Endothelial cell of umbilical vein (primary cell): ENCODE data around the gene LANCL2. TPM values are rescaled to one million over a fixed set of nuclear protein-coding genes. Genes with fewer than 3 reads are reported as not detected.

Source experiments
- BruUV-seq: library from RNA; stranded (reverse); fragments of 400-500 nt; replicated peaks from 2 replicates; lab custom pipeline; 2021; lab: Mats Ljungman, UMichigan
- CTCF ChIA-PET: fragments of 300-600, 350-600 bp; sonication (Branson Sonifier 250); formaldehyde crosslinking; loops from one replicate; lab custom pipeline; 2021; ENCODE audit warnings: antibody characterized with exemption, inconsistent platforms; lab: Charles Lee
- POLR2A ChIA-PET: fragments of 300-600, 350-600 bp; sonication (Branson Sonifier 250); formaldehyde crosslinking; loops from one replicate; lab custom pipeline; 2021; ENCODE audit warnings: antibody characterized with exemption, inconsistent platforms; lab: Charles Lee
- DNase-seq: peaks from one replicate; pipeline ENCODE4 v3.0.0-alpha.2; 2011; ENCODE audit warnings: low read depth, low spot score
- FAIRE-seq: peaks from 2 replicates; lab custom pipeline; 2011; peaks lifted over from hg19 to GRCh38; lab: Jason Lieb, UNC
- H2AFZ ChIP-seq: 2 replicates; pipeline ENCODE4 v1.6.0; 2012; ENCODE audit warnings: low read depth, low read length, control low read depth, inconsistent platforms
- H3K27ac ChIP-seq: 2 replicates; pipeline ENCODE4 v1.5.1; 2011; ENCODE audit warnings: low read depth, mild to moderate bottlenecking, control low read depth, low read length, moderate library complexity; ENCODE audit not compliant: insufficient read depth
- H3K27me3 ChIP-seq, 2 experiments: 2 replicates each; pipeline versions ENCODE4 v1.6.0 to v1.6.1; 2011; ENCODE audit warnings: low read length in 2 of 2, mixed read lengths in 1 of 2; ENCODE audit not compliant: control insufficient read depth in 2 of 2, insufficient read depth in 2 of 2
- H3K36me3 ChIP-seq, 2 experiments: 2 replicates in 1 of 2; 3 replicates in 1 of 2; pipeline ENCODE4 v1.5.1; 2011; ENCODE audit warnings: low read length in 2 of 2, mild to moderate bottlenecking in 1 of 2, moderate library complexity in 1 of 2; ENCODE audit not compliant: control insufficient read depth in 2 of 2, insufficient read depth in 2 of 2; ENCODE audit errors: extremely low read depth in 1 of 2
- H3K4me1 ChIP-seq: 3 replicates; pipeline ENCODE4 v1.5.1; 2011; ENCODE audit warnings: mild to moderate bottlenecking, low read length; ENCODE audit not compliant: control insufficient read depth, insufficient read depth; ENCODE audit errors: extremely low read depth
- H3K4me2 ChIP-seq: 2 replicates; pipeline ENCODE4 v1.6.1; 2011; ENCODE audit warnings: low read length, control low read depth, mixed read lengths; ENCODE audit not compliant: insufficient read depth
- H3K4me3 ChIP-seq, 3 experiments: fragments of 200-600 bp in 1 of 3; sonication (generic), shearing (Covaris generic) in 1 of 3; replicated peaks in 1 of 3; 2 replicates each; pipeline ENCODE4 v1.5.1; 2011 to 2016; ENCODE audit warnings: control low read depth in 3 of 3, low read length in 3 of 3, mild to moderate bottlenecking in 2 of 3, inconsistent platforms in 1 of 3, low read depth in 1 of 3, moderate library complexity in 1 of 3; ENCODE audit not compliant: insufficient read depth in 1 of 3
- H3K79me2 ChIP-seq: 2 replicates; pipeline ENCODE4 v1.6.0; 2012; ENCODE audit warnings: low read length, inconsistent platforms; ENCODE audit not compliant: control insufficient read depth, insufficient read depth
- H3K9ac ChIP-seq: replicated peaks from 2 replicates; pipeline ENCODE3; 2011; ENCODE audit warnings: low read length, control low read depth; ENCODE audit not compliant: insufficient read depth; ENCODE audit errors: extremely low read depth
- H3K9me1 ChIP-seq: replicated peaks from 3 replicates; pipeline ENCODE4 v1.6.0; 2011; ENCODE audit warnings: mild to moderate bottlenecking, low read length; ENCODE audit not compliant: control insufficient read depth, insufficient read depth; ENCODE audit errors: extremely low read depth
- H3K9me3 ChIP-seq: replicated peaks from 2 replicates; pipeline ENCODE4 v1.5.1; 2012; ENCODE audit warnings: low read length, inconsistent platforms; ENCODE audit not compliant: control insufficient read depth, insufficient read depth
- H4K20me1 ChIP-seq: replicated peaks from 2 replicates; pipeline ENCODE3; 2011; ENCODE audit warnings: mild to moderate bottlenecking, low read length; ENCODE audit not compliant: control insufficient read depth, insufficient read depth; ENCODE audit errors: extremely low read depth
- CTCF ChIP-seq, 2 donors: IDR thresholded peaks; 1 replicate in 1 of 2; 2 replicates in 1 of 2; pipeline ENCODE4 v1.5.1; 2011; ENCODE audit warnings: low read length in 2 of 2, mild to moderate bottlenecking in 2 of 2, moderate library complexity in 2 of 2, control low read depth in 1 of 2, inconsistent platforms in 1 of 2, low read depth in 1 of 2; ENCODE audit not compliant: insufficient read depth in 1 of 2; ENCODE audit errors: extremely low read depth in 1 of 2
- EZH2 ChIP-seq: IDR thresholded peaks from 2 replicates; pipeline ENCODE4 v1.6.1; 2012; ENCODE audit warnings: borderline replicate concordance, low read depth, mild to moderate bottlenecking, moderate library complexity, low read length, inconsistent platforms; ENCODE audit not compliant: severe bottlenecking
- FOS ChIP-seq: IDR thresholded peaks from 2 replicates; pipeline ENCODE4 v1.6.1; 2011; ENCODE audit warnings: mild to moderate bottlenecking, low read length, moderate library complexity, borderline replicate concordance; ENCODE audit not compliant: insufficient read depth
- GATA2 ChIP-seq: IDR thresholded peaks from 2 replicates; pipeline ENCODE4 v1.7.0; 2011; ENCODE audit warnings: low read depth, mild to moderate bottlenecking, moderate library complexity, mixed read lengths, low read length; ENCODE audit not compliant: insufficient read length, insufficient read depth
- JUN ChIP-seq: IDR thresholded peaks from 2 replicates; pipeline ENCODE4 v1.6.1; 2011; ENCODE audit warnings: borderline replicate concordance, low read depth; ENCODE audit not compliant: insufficient read length, insufficient read depth
- MAX ChIP-seq: IDR thresholded peaks from 2 replicates; pipeline ENCODE4 v1.6.1; 2011; ENCODE audit not compliant: insufficient read depth, insufficient read length
- MYC ChIP-seq: IDR thresholded peaks from one replicate; pipeline ENCODE4 v1.6.1; 2011; ENCODE audit warnings: mild to moderate bottlenecking, low read depth, low read length
- POLR2A ChIP-seq: IDR thresholded peaks from 2 replicates; pipeline ENCODE4 v1.6.1; 2012; ENCODE audit warnings: low read depth, mild to moderate bottlenecking, control low read depth, low read length
- POLR2AphosphoS5 ChIP-seq: IDR thresholded peaks from 2 replicates; pipeline ENCODE4 v1.6.1; 2012; ENCODE audit warnings: low read depth, mild to moderate bottlenecking, control low read depth, low read length, moderate library complexity; ENCODE audit not compliant: insufficient read depth
- dilution Hi-C: fragments of 300-500 bp; cut with MboI; formaldehyde crosslinking; loops from one replicate; pipeline ENCODE4 v1.15.0; 2019; ENCODE audit warnings: low sequenced_read_pairs; ENCODE audit not compliant: extremely low pct_ligation_motif_present
- intact Hi-C: fragments of 100-400 bp; cut with micrococcal nuclease; formaldehyde crosslinking; loops from one replicate; pipeline ENCODE4 v1.10.0; 2022
- polyA plus RNA-seq, 4 experiments: library from polyadenylated mRNA; depleted of rRNA in 3 of 4; stranded (reverse) in 3 of 4; unstranded in 1 of 4; fragments of >200 nt; gene quantifications; 2 replicates each; pipeline versions ENCODE4 v1.2.1 to v1.2.3, GENCODE V29; 2011 to 2012; ENCODE audit warnings: missing spikeins in 1 of 4
- total RNA-seq: library from RNA; stranded (reverse); gene quantifications from 2 replicates; pipeline ENCODE4 v1.2.3, GENCODE V29; 2021

LANCL2 gene
- total and polyA plus RNA-seq, 2 donors (not counting 3 experiments of a cell fraction or from before 2014, with no cell fraction given): 19.2 to 25.3 TPM

DNA sequence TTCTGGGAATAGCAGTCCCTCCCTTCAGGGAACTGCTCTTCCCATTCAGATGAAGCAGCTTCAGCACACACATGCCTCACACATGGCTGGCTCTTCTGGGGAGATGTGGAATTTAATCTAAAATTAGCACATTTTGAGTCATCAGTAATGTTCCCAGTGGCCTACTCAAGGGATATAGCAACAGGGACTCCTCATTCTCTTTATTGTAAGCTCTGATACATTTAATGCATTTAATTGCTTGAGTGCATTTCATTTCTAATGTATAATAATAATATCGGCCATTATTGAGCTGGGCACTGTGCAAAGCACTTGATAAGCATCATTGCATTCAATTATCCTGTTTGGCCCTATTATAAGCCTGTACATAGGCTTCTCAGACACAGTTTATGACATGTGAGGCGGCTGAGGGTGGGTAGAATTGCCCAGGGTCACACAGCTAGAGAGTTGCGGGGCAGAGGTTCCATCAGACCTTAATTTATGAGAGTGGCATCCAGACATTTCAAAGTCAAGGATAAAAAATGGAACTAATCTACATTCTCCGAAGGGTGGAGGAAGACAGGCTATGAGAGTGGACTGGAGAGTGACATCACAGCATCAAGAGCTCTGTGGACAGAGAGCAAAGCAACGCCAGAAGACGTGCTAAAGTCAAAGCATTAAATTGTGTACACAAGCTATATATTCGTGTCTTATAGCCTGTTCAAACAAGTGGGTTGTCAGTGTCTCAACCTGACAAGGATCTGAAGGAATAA is 76.8 kb downstream of the LANCL2 start:
- Histone ChIP-seq H3K4me1 (peaks cover 7% of the 10 kb centered on the region), H3K9ac (no peak overlapping the region), H3K4me3 (no peak overlapping the region), H3K79me2 (no peaks in the 10 kb centered on the region), H2AFZ (no peak overlapping the region), H3K9me1 (no peaks in the 10 kb centered on the region), H3K4me2 (no peak overlapping the region), H4K20me1 (no peaks in the 10 kb centered on the region), H3K9me3 (no peaks in the 10 kb centered on the region), H3K27me3 (no peaks in the 10 kb centered on the region), H3K36me3 (no peaks in the 10 kb centered on the region), H3K27ac (no peak overlapping the region)
- TF ChIP-seq MAX (no peak), JUN (no peak), POLR2AphosphoS5 (no peak), POLR2A (no peak), GATA2 (no peak), EZH2 (no peak)
- intact Hi-C loops: no loop called here
- FAIRE-seq (no peak), DNase-seq (no peak)
- BruUV-seq: no TSS peak
- ChIA-PET CTCF (no interaction called here), POLR2A (no interaction called here)
- dilution Hi-C loops: no loop called here

GRCh38 chr7:55444786-55445185 is 79.6 kb downstream of the LANCL2 start:
- Histone ChIP-seq H3K79me2 (no peaks in the 10 kb centered on the region), H4K20me1 (no peaks in the 10 kb centered on the region), H3K36me3 (no peaks in the 10 kb centered on the region), H3K4me2 (no peak overlapping the region), H3K9ac (no peak overlapping the region), H3K27me3 (no peaks in the 10 kb centered on the region), H3K4me3 (no peak overlapping the region), H3K9me3 (no peaks in the 10 kb centered on the region), H3K27ac (no peak overlapping the region), H3K9me1 (no peaks in the 10 kb centered on the region), H2AFZ (no peak overlapping the region), H3K4me1 (no peaks in the 10 kb centered on the region)
- TF ChIP-seq FOS: no peak
- no peak for TF ChIP-seq MAX
- no peak for TF ChIP-seq CTCF (IDR thresholded peaks at IDR 0.05; ENCODE audit: extremely low read depth in 1 of 2, insufficient read depth in 1 of 2, low read depth in 1 of 2, low read length in 2 of 2)
- TF ChIP-seq EZH2: no peak
- no peak for TF ChIP-seq MYC
- no peak for TF ChIP-seq POLR2AphosphoS5
- no peak for TF ChIP-seq JUN
- TF ChIP-seq GATA2: no peak
- TF ChIP-seq POLR2A: no peak
- FAIRE-seq (no peak), DNase-seq (no peak)
- no TSS peak for BruUV-seq
- intact Hi-C loops: no loop called here
- dilution Hi-C loops: no loop called here
- POLR2A ChIA-PET: no interaction called here
- CTCF ChIA-PET: interaction anchor here (1.5 kb wide), 1 partner anchor 17 kb away, joined by 4 read pairs; no protein-coding TSS in a partner anchor
